Aorta (tissue), 5 donors: Measurements from ENCODE around the gene RMDN2. TPM values are rescaled to one million over a fixed set of nuclear protein-coding genes. Genes with fewer than 3 reads are reported as not detected.
"Not testable (repeated sequence)": the region's sequence is repeated elsewhere in the genome, so short reads cannot be mapped to it uniquely, and the experiment has no call there.

ENCODE experiments used
- ATAC-seq: fragments of 200-7000 bp; cut with Tn5 transposase; one replicate; pipeline ENCODE4 v1.9.1; 2022; ENCODE audit warnings: moderate library complexity; ENCODE audit not compliant: low FRiP score
- DNase-seq, 2 donors: peaks; one replicate each; pipeline ENCODE4 v3.0.0-alpha.2; 2020
- H3K27ac ChIP-seq, 2 donors: one replicate each; pipeline ENCODE4 v1.5.1; 2013; ENCODE audit warnings: low read length in 2 of 2, mild to moderate bottlenecking in 2 of 2, moderate library complexity in 2 of 2, control low read depth in 1 of 2, inconsistent platforms in 1 of 2, low read depth in 1 of 2
- H3K27me3 ChIP-seq, 2 donors: one replicate each; pipeline ENCODE4 v1.6.1; 2013; ENCODE audit warnings: control low read depth in 1 of 2, low read length in 1 of 2, mild to moderate bottlenecking in 1 of 2, moderate library complexity in 1 of 2; ENCODE audit not compliant: insufficient read depth in 2 of 2, control insufficient read depth in 1 of 2
- H3K36me3 ChIP-seq, 2 donors: one replicate each; pipeline ENCODE4 v1.6.1; 2013; ENCODE audit warnings: control low read depth in 1 of 2, low read length in 1 of 2, mild to moderate bottlenecking in 1 of 2; ENCODE audit not compliant: insufficient read depth in 2 of 2, control insufficient read depth in 1 of 2
- H3K4me1 ChIP-seq, 2 donors: one replicate each; pipeline ENCODE4 v1.6.1; 2013; ENCODE audit warnings: low read length in 2 of 2, control low read depth in 1 of 2, mild to moderate bottlenecking in 1 of 2, moderate library complexity in 1 of 2; ENCODE audit not compliant: insufficient read depth in 2 of 2, control insufficient read depth in 1 of 2
- H3K4me3 ChIP-seq, 2 donors: one replicate each; pipeline ENCODE4 v1.5.1; 2013; ENCODE audit warnings: low read length in 2 of 2, control low read depth in 1 of 2, mild to moderate bottlenecking in 1 of 2
- H3K9me3 ChIP-seq: one replicate; pipeline ENCODE4 v1.6.1; 2013; ENCODE audit warnings: mild to moderate bottlenecking, low read length; ENCODE audit not compliant: control insufficient read depth
- WGBS, 2 donors: extraction: QIAGEN DNeasy Blood & Tissue Kit; methylation state at CpG; one replicate each; pipeline ENCODE4 v1.1.7; 2013; 5-methylcytosine and 5-hydroxymethylcytosine counted together
- intact Hi-C, 2 donors: fragments of 100-400 bp; cut with DNase I; formaldehyde crosslinking; loops; one replicate each; pipeline versions ENCODE4 v1.14.2 to v1.15.0; 2022
- polyA plus RNA-seq, 2 donors: library from polyadenylated mRNA; stranded (reverse); fragments of 200-250 nt; gene quantifications; one replicate each; pipeline ENCODE4 v1.2.3, GENCODE V29; 2013
- total RNA-seq, 2 donors: library from RNA; stranded (reverse); fragmentation: NEBNext Ultra II Directional; extraction: Animal tissue kit (Norgen Biotek cat#: 25700); gene quantifications; one replicate each; pipeline ENCODE4 v1.2.1, GENCODE V29; 2021
- donor health status: healthy with polysubstance abuse.
- donor health status: Bipolar disorder and iron deficiency.
- donor health status: DM: no; HTN: no; CAD: no.
- donor health status: DM: no; HTN: no; CAD: no.
- donor health status: DM: yes; HTN: yes; CAD: no.

Gene RMDN2
- total and polyA plus RNA-seq, 4 donors: 5.3 to 10.3 (median 7.4) TPM

DNA sequence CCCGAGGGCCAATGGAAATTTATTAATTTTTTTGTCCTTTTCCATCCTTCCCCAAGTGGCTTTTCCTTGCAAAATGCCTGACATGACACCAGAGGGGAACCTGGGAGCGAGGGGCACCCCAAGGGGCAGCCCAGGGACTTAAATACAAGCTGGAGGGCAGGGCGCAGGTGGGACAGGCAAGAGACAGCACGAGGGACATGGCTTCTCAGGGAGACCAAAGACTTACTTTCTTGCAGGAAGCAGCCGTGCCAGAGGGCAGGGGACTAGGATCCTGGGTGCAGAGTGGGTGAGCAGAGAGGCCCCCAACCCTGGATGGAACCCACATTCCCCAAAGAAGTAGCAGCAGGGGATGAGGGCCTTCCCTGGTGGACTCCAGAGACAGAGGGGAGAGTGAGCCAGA, 5.3 kb downstream of the RMDN2 start:
- H3K27me3 ChIP-seq, H3K36me3 ChIP-seq, DNase-seq, H3K4me1 ChIP-seq, ATAC-seq, H3K27ac ChIP-seq, H3K9me3 ChIP-seq, H3K4me3 ChIP-seq, intact Hi-C loops: not testable (repeated sequence)
- 83 to 86% methylated on average over 5 of the region's 5 CpGs for WGBS, 2 donors

DNA sequence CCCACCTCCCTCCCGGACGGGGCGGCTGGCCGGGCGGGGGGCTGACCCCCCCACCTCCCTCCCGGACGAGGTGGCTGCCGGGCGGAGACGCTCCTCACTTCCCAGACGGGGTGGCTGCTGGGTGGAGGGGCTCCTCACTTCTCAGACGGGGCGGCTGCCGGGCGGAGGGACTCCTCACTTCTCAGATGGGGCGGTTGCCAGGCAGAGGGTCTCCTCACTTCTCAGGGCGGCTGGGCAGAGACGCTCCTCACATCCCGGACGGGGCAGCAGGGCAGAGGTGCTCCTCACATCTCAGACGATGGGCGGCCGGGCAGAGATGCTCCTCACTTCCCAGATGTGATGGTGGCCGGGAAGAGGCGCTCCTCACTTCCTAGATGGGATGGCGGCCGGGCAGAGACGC, 7.8 kb downstream of the RMDN2 start:
- WGBS, 2 donors: 93 to 98% methylated on average over 3 to 22 of the region's 28 CpGs

GRCh38 chr2:37934591-37935513, 9.8 kb downstream of the RMDN2 start:
- DNase-seq (no peak), ATAC-seq (no peak)
- Histone ChIP-seq H3K27ac (no peak overlapping the region), H3K9me3 (no peaks in the 10 kb centered on the region), H3K36me3 (no peaks in the 10 kb centered on the region), H3K27me3 (no peaks in the 10 kb centered on the region), H3K4me3 (no peak overlapping the region), H3K4me1 (no peaks in the 10 kb centered on the region)
- intact Hi-C loops: no loop called here
- WGBS, 2 donors: 51 to 52% methylated on average over 7 of the region's 7 CpGs

More for the DNA sequence above, 7.8 kb downstream of the RMDN2 start:
- H3K9me3 ChIP-seq, ATAC-seq, H3K27me3 ChIP-seq, H3K4me3 ChIP-seq, DNase-seq, intact Hi-C loops, H3K36me3 ChIP-seq, H3K4me1 ChIP-seq, H3K27ac ChIP-seq: not testable (repeated sequence)

GRCh38 chr2:37937568-37937967, 12.5 kb downstream of the RMDN2 start:
- H3K9me3 ChIP-seq, H3K4me3 ChIP-seq, ATAC-seq, H3K36me3 ChIP-seq, H3K27me3 ChIP-seq, DNase-seq, H3K27ac ChIP-seq, intact Hi-C loops, H3K4me1 ChIP-seq: not testable (repeated sequence)
- WGBS, 2 donors: 43 to 79% methylated on average over 1 of the region's 1 CpG

GRCh38 chr2:37941267-37941666, 16.2 kb downstream of the RMDN2 start:
- H3K36me3 ChIP-seq, intact Hi-C loops, H3K9me3 ChIP-seq, H3K4me3 ChIP-seq, DNase-seq, H3K27ac ChIP-seq, ATAC-seq, H3K4me1 ChIP-seq, H3K27me3 ChIP-seq: not testable (repeated sequence)
- WGBS, 2 donors: 98 to 99% methylated on average over 8 of the region's 8 CpGs

DNA sequence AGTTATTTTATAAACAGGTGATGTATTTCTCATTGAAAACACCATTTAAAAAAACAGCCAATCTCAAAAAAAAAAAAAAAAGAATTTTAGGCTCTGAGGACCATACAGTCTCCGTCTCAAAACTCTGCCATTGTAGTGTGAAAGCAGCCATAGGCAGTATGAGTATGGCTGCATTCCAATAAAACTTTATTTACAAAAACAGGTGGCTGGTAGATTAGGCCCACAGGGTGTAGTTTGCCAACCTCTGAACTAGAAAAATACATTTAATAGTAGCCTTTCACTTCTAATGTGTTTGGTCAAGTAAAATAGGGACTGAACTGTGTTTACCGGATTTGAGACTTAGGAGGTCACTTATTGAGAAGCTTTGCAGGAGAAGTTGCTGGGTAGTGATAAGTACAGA, 19.2 kb downstream of the RMDN2 start:
- intact Hi-C loops: no loop called here
- no peaks in the 10 kb centered on the region for H3K4me1 ChIP-seq
- H3K27ac ChIP-seq: no peak overlapping the region
- no peaks in the 10 kb centered on the region for H3K36me3 ChIP-seq
- H3K27me3 ChIP-seq: no peaks in the 10 kb centered on the region
- H3K4me3 ChIP-seq: no peak overlapping the region
- DNase-seq (no peak), ATAC-seq (no peak)
- 95% methylated on average over 2 of the region's 2 CpGs for WGBS, 2 donors
- H3K9me3 ChIP-seq: no peaks in the 10 kb centered on the region

GRCh38 chr2:37947306-37947705, 22.2 kb downstream of the RMDN2 start:
- intact Hi-C loops: no loop called here
- no peak overlapping the region for H3K27ac ChIP-seq
- no peaks in the 10 kb centered on the region for H3K9me3 ChIP-seq
- H3K4me3 ChIP-seq: no peak overlapping the region
- ATAC-seq (no peak), DNase-seq (no peak)
- no peaks in the 10 kb centered on the region for H3K4me1 ChIP-seq
- H3K27me3 ChIP-seq: no peaks in the 10 kb centered on the region
- 97 to 100% methylated on average over 1 of the region's 1 CpG for WGBS, 2 donors
- H3K36me3 ChIP-seq: no peaks in the 10 kb centered on the region

- H3K4me1 ChIP-seq, H3K27ac ChIP-seq, H3K27me3 ChIP-seq, intact Hi-C loops, H3K9me3 ChIP-seq, H3K4me3 ChIP-seq, H3K36me3 ChIP-seq, ATAC-seq: not testable (repeated sequence)
- peak in 1 of 2 donors; percentile 24 for DNase-seq
- 76% methylated on average over 7 of the region's 7 CpGs for WGBS, 2 donors
Observed at GRCh38 chr2:37962018-37962739, 37.1 kb downstream of the RMDN2 start.
